ENCODE data around the gene FAF2. TPM values are rescaled to one million over a fixed set of nuclear protein-coding genes. Genes with fewer than 3 reads are reported as not detected.

The FAF2 gene
- total RNA-seq, 4 donors from 2014 or later = 21.2 to 27.3 (median 23.9) TPM

DNA sequence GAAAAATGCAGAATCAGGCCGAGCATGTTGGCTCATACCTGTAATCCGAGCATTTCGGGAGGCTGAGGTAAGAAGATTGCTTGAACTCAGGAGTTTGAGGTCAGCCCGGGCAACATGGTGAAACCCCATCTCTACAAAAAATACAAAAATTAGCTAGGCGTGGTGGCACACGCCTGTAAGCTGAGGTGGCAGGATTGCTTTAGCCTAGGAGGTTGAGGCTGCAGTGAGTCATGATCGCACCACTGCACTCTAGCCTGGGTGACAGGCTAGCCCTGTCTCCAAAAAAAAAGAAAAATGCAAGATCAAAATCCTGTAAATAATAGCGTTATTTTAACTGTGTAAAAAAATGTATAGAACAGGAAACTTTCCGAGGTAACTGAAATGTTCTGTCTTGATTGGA is 49.7 kb downstream of the FAF2 start:
- no peak for DNase-seq (ENCODE audit: extremely low spot score)
- Histone ChIP-seq H3K4me3 (no peak overlapping the region), H3K9me3 (no peaks in the 10 kb centered on the region), H3K4me1 (no peaks in the 10 kb centered on the region), H3K36me3 (peaks cover 94 to 100% (median 98%) of the 10 kb centered on the region in 4 donors), H3K27ac (replicated peaks in 1 of 4) (no peak overlapping the region), H3K27me3 (no peaks in the 10 kb centered on the region)
- TF ChIP-seq, protein P1, sequence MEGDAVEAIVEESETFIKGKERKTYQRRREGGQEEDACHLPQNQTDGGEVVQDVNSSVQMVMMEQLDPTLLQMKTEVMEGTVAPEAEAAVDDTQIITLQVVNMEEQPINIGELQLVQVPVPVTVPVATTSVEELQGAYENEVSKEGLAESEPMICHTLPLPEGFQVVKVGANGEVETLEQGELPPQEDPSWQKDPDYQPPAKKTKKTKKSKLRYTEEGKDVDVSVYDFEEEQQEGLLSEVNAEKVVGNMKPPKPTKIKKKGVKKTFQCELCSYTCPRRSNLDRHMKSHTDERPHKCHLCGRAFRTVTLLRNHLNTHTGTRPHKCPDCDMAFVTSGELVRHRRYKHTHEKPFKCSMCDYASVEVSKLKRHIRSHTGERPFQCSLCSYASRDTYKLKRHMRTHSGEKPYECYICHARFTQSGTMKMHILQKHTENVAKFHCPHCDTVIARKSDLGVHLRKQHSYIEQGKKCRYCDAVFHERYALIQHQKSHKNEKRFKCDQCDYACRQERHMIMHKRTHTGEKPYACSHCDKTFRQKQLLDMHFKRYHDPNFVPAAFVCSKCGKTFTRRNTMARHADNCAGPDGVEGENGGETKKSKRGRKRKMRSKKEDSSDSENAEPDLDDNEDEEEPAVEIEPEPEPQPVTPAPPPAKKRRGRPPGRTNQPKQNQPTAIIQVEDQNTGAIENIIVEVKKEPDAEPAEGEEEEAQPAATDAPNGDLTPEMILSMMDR (IDR thresholded peaks at IDR 0.05) = no peak
- TF ChIP-seq EP300 (IDR thresholded peaks at IDR 0.05) (no peak), POLR2AphosphoS5 (IDR thresholded peaks at IDR 0.05) (no peak), POLR2A (IDR thresholded peaks at IDR 0.05; ENCODE audit: low read depth) (no peak)
- intact Hi-C loops (cut with DNase I) = no loop called here
- 96% methylated on average over 9 of the region's 9 CpGs for WGBS

DNA sequence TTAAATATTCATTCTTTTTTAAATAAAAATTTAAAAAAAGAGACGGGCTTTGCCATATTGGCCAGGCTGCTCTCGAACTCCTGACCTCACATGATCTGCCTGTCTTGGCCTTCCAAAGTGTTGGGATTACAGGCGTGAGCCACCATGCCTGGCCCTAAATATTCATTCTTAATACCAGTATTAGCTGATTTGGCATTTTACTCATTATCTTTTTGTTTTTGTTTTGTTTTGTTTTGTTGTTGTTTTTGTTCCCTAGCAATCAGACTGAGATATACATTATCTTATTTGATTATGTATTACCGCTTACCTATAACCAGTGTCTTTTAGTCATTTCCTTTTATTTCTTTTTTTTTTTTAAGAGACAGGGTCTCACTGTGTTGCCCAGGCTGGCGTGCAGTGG is 51.1 kb downstream of the FAF2 start:
- peaks cover 87 to 100% (median 97%) of the 10 kb centered on the region in 4 donors for H3K36me3 ChIP-seq
- WGBS = 94% methylated on average over 5 of the region's 5 CpGs
- H3K4me1 ChIP-seq = no peaks in the 10 kb centered on the region
- H3K9me3 ChIP-seq = no peaks in the 10 kb centered on the region
- TF ChIP-seq, protein P1 (IDR thresholded peaks at IDR 0.05) = no peak
- TF ChIP-seq EP300 (IDR thresholded peaks at IDR 0.05) (no peak), POLR2A (IDR thresholded peaks at IDR 0.05; ENCODE audit: low read depth) (no peak), POLR2AphosphoS5 (IDR thresholded peaks at IDR 0.05) (no peak)
- DNase-seq (ENCODE audit: extremely low spot score) = no peak
- H3K27ac ChIP-seq (replicated peaks in 1 of 4) = no peak overlapping the region
- intact Hi-C loops (cut with DNase I) = no loop called here
- no peak overlapping the region for H3K4me3 ChIP-seq
- H3K27me3 ChIP-seq = no peaks in the 10 kb centered on the region

DNA sequence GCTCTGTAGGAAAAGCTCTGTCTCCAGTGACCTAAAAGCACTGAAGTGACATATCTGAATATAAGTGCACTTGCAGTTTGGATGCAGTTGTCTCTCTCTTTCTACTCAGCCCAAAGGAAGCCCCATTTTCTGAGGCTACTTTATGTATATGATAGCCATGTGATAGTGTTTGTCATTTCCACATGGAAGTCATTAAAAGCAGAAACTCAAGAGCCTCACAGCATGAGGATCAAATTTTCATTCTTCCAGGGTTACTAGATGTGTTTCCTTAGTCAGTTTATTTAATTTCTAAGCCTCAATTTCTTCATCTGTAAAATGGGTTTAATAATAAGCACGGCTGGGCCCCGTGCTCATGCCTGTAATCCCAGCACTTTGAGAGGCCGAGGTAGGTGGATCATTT is 52.3 kb downstream of the FAF2 start:
- Histone ChIP-seq H3K36me3 (peaks cover 78 to 100% (median 95%) of the 10 kb centered on the region in 4 donors), H3K27me3 (no peaks in the 10 kb centered on the region), H3K9me3 (no peaks in the 10 kb centered on the region), H3K4me1 (no peaks in the 10 kb centered on the region), H3K27ac (replicated peaks in 1 of 4) (no peak overlapping the region), H3K4me3 (no peak overlapping the region)
- no peak for DNase-seq (ENCODE audit: extremely low spot score)
- intact Hi-C loops (cut with DNase I) = no loop called here
- TF ChIP-seq, protein P1 (IDR thresholded peaks at IDR 0.05) = no peak
- TF ChIP-seq EP300 (IDR thresholded peaks at IDR 0.05) (no peak), POLR2A (IDR thresholded peaks at IDR 0.05; ENCODE audit: low read depth) (no peak), POLR2AphosphoS5 (IDR thresholded peaks at IDR 0.05) (no peak)
- WGBS = 96% methylated on average over 3 of the region's 3 CpGs

DNA sequence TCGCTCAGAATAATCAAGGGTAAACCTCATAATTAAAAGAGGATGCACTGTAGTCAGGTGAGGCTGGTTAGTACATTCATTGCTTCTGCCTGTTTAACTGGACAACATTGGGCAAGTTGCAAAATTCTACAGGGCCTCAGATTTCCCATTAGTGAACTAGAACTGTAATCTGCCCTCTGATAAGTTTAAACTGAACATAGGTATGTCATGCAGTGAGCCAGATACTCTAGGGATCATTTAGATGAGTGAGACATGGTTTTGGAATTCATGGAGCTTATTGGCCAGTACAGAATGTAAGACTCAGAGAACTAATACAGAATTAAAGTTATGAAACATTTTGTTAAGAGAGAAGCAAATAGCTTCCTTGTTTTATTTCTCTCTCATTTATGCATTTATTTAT is 53.1 kb downstream of the FAF2 start:
- Histone ChIP-seq H3K9me3 (no peaks in the 10 kb centered on the region), H3K36me3 (peaks cover 78 to 100% (median 94%) of the 10 kb centered on the region in 4 donors)
- intact Hi-C loops (cut with DNase I) = no loop called here

DNA sequence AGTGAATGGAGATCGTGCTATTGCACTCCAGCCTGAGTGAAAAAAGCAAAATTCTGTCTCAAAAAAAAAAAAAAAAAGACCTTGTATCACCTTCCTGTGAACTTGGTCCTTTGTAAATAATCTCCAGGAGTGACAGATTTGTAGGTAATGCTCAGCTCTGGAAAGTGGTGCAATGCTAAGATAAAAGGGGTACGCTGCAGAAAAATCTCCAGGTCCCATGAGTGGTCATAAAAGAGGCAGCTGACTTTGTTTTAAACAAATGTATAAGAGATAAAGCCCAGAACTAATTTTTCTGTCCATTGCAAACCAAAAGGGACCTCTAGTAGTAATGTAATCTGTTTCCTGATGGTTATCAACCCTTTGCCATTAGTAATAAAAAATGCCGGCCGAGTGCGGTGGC is 55.3 kb downstream of the FAF2 start:
- no peak for TF ChIP-seq POLR2AphosphoS5 (IDR thresholded peaks at IDR 0.05)
- TF ChIP-seq EP300 (IDR thresholded peaks at IDR 0.05) = no peak
- TF ChIP-seq, protein P1 (IDR thresholded peaks at IDR 0.05) = no peak
- no peak for TF ChIP-seq POLR2A (IDR thresholded peaks at IDR 0.05; ENCODE audit: low read depth)
- peaks cover 75 to 100% (median 95%) of the 10 kb centered on the region in 4 donors for H3K36me3 ChIP-seq
- intact Hi-C loops (cut with DNase I) = no loop called here
- no peaks in the 10 kb centered on the region for H3K9me3 ChIP-seq
- no peaks in the 10 kb centered on the region for H3K27me3 ChIP-seq
- H3K4me1 ChIP-seq = no peaks in the 10 kb centered on the region
- no peak overlapping the region for H3K4me3 ChIP-seq
- 98% methylated on average over 5 of the region's 5 CpGs for WGBS
- no peak for DNase-seq (ENCODE audit: extremely low spot score)
- H3K27ac ChIP-seq (replicated peaks in 1 of 4) = no peak overlapping the region

More for the DNA sequence above, 53.1 kb downstream of the FAF2 start:
- WGBS = 94% methylated on average over 1 of the region's 1 CpG
- H3K4me1 ChIP-seq = no peaks in the 10 kb centered on the region
- no peak overlapping the region for H3K4me3 ChIP-seq
- DNase-seq (ENCODE audit: extremely low spot score) = no peak
- no peak for TF ChIP-seq POLR2AphosphoS5 (IDR thresholded peaks at IDR 0.05)
- no peaks in the 10 kb centered on the region for H3K27me3 ChIP-seq
- H3K27ac ChIP-seq (replicated peaks in 1 of 4) = no peak overlapping the region
